OCI-LY1 (cell line): ENCODE data around the gene DENND1A.
A peak's percentile ranks its signal among the peaks of the same experiment; 100 is the strongest.

ENCODE experiments used
- CTCF ChIP-seq: fragments of 200-600 bp; sonication (generic), shearing (Covaris generic); IDR thresholded peaks from 2 replicates; pipeline ENCODE4 v1.5.1; 2017; ENCODE audit warnings: mild to moderate bottlenecking, antibody characterized with exemption, low read length, moderate library complexity, mixed read lengths
- EZH2 ChIP-seq: fragments of 200-600 bp; sonication (generic), shearing (Covaris generic); IDR thresholded peaks from 2 replicates; pipeline ENCODE4 v1.8.0; 2017; ENCODE audit warnings: borderline replicate concordance, mixed run types, mild to moderate bottlenecking, antibody characterized with exemption, low read length, moderate library complexity, mixed read lengths

GRCh38 chr9:123960366-123960765, 30.4 kb upstream of the DENND1A start:
- TF ChIP-seq CTCF (peak; percentile 65), EZH2 (no peak)
